HG02938 (cell line): Measurements from ENCODE around the gene ZNF148.

ENCODE experiments used
- ATAC-seq: cut with Tn5 transposase; IDR thresholded peaks from one replicate; pipeline ENCODE4 v1.9.1; 2021; ENCODE audit warnings: mild to moderate bottlenecking, moderate library complexity; ENCODE audit not compliant: unreplicated experiment

The ZNF148 gene

GRCh38 chr3:125289429-125289981 is 85.6 kb downstream of the ZNF148 start:
- no peak for ATAC-seq

- ATAC-seq = no peak
Measured at GRCh38 chr3:125287248-125287647, 87.9 kb downstream of the ZNF148 start.

- no peak for ATAC-seq
Measured at GRCh38 chr3:125281381-125281780, 93.7 kb downstream of the ZNF148 start.

- ATAC-seq = no peak
Measured at GRCh38 chr3:125280668-125281361, 94.3 kb downstream of the ZNF148 start.

GRCh38 chr3:125278155-125278554 is 97.0 kb downstream of the ZNF148 start:
- no peak for ATAC-seq

GRCh38 chr3:125271127-125271526 is 104.0 kb downstream of the ZNF148 start:
- ATAC-seq = no peak

GRCh38 chr3:125267460-125267859 is 107.7 kb downstream of the ZNF148 start:
- no peak for ATAC-seq

GRCh38 chr3:125266971-125267370 is 108.2 kb downstream of the ZNF148 start:
- no peak for ATAC-seq

GRCh38 chr3:125262161-125262560 is 113.0 kb downstream of the ZNF148 start:
- no peak for ATAC-seq

GRCh38 chr3:125261031-125261430 is 114.1 kb downstream of the ZNF148 start:
- no peak for ATAC-seq

- no peak for ATAC-seq
Measured at GRCh38 chr3:125260158-125260557, 115.0 kb downstream of the ZNF148 start.

GRCh38 chr3:125257536-125257935 is 117.6 kb downstream of the ZNF148 start:
- ATAC-seq = no peak

- no peak for ATAC-seq
Measured at GRCh38 chr3:125256675-125257074, 118.5 kb downstream of the ZNF148 start.

GRCh38 chr3:125250973-125251372 is 124.2 kb downstream of the ZNF148 start:
- ATAC-seq = no peak

- no peak for ATAC-seq
Measured at GRCh38 chr3:125246237-125246636, 128.9 kb downstream of the ZNF148 start.

GRCh38 chr3:125245521-125245920 is 129.6 kb downstream of the ZNF148 start:
- ATAC-seq = no peak

GRCh38 chr3:125240496-125240895 is 134.6 kb downstream of the ZNF148 start:
- ATAC-seq = no peak

GRCh38 chr3:125239266-125239665 is 135.9 kb downstream of the ZNF148 start:
- ATAC-seq = no peak

GRCh38 chr3:125238759-125239158 is 136.4 kb downstream of the ZNF148 start:
- ATAC-seq = no peak

GRCh38 chr3:125236331-125236903 is 138.7 kb downstream of the ZNF148 start:
- ATAC-seq = no peak

GRCh38 chr3:125234831-125235230 is 140.3 kb downstream of the ZNF148 start:
- no peak for ATAC-seq

GRCh38 chr3:125232401-125232800 is 142.7 kb downstream of the ZNF148 start:
- no peak for ATAC-seq
